Hepatocyte (in vitro differentiated cells): Measurements from ENCODE around the gene ZNF593.

ENCODE experiments used
- EZH2 ChIP-seq: fragments of 200-600 bp; sonication (generic); IDR thresholded peaks from 2 replicates; pipeline ENCODE4 v1.6.1; 2016; ENCODE audit warnings: antibody characterized with exemption, mild to moderate bottlenecking, borderline replicate concordance
- EZH2phosphoT487 ChIP-seq: fragments of 200-600 bp; sonication (generic); IDR thresholded peaks from one replicate; pipeline ENCODE4 v1.6.1; 2018; ENCODE audit warnings: antibody characterized with exemption, mild to moderate bottlenecking, low read depth, moderate library complexity; ENCODE audit not compliant: unreplicated experiment, severe bottlenecking

DNA sequence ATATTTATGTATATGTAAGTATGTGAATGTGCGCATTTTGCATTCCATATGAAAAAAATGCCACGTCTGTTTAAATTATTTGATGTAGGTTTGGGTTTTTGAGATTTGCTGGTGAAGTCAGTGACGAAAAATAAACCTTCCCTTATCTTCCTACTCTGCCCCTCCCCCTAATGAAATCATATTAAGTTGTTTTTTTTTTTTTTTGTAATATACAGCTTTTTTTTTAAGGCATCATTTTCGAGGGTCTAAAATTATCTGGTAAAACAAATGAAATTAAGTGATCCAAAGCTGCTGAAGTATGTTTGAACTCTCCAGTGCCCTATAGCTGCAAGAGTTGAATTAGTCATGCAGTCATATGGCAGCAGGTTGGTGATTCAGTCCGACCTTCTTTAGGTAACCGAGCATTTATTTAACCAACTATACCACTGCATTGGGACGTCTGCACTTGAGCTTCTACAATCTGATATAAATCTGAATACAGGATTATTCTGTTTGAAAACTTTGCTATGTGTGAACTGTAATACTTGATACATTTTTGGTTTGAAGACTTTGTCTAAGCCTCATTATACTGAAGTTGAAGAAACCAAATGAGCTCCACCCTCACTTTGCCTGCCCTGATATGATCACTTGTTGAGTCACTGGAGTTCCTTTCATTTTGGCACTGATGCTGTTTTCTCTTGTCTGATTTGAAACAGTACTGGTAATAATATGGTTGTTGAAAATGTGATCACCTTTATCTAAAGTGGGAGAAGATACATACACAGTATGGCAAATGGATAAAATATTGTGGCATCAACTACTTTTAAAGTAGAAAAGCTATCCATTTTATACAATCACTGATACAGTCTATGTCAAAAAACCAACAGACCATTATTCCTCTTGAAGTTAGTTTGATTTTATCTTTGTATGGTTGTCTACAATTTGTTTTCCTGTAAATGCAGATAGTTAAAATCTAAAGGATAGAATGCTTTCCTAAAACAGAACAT is 46.4 kb upstream of the ZNF593 start:
- TF ChIP-seq EZH2 (no peak), EZH2phosphoT487 (no peak)
